ENCODE data around the gene DDX51.

DDX51 gene

DNA sequence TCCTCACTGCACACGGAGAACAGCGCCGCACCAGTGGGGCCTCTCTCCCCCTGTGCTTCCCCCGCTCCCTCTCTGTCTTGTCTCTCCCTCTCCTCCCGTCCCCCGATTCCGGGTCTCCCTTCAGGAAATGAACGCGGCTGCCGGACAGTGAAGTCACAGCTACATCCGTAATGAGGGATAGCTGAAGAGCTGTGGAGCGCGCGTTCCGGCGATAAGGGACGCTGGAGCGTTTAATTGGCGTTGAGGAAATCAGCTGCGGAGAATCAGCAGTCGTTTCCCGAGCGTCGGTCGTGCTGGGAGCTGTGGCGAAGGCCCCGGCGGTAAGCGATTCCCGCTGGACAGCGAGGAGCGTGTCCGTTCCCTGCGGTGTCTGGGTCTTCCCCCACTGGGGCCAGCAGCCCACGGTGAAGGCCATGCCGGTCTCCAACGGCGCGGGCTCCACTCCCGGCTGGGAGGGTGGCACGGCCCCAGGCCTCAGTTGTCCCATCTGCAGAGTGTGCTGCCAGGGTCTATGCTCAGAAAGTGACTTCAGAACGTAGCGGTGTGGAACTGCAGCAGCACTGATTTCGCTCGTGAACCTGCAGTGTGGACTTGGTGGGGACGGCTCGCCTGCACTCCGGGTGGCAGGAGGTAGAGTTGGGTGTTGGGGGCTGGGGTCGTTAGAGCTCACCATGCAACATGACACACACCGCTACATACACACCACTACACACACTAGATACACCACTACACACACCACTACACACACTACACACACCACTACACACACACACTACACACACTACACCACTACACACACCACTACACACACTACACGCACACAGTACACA, 11.0 kb upstream of the DDX51 start:
- DNase-seq, result no peak

DNA sequence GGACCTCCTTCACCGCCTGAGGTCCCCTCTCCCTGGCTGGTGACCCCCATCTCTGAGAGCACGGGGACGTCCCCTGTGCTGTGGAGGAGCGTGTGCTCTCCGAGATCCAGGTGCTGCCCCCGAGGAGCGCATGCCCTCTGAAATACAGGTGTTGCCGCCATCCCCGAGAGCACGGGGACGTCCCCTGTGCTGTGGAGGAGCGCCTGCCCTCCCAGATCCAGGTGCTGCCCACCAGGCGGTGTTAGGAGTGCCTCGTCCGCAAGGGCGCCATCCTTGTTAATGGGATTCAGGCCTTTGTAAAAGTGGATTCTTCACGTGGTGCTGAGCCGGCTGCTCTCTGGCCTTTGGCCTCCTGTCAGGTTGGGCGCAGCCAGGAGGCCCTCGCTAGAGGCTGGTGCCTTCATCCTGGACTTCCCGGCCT, 10.2 kb upstream of the DDX51 start:
- DNase-seq, result no peak

DNA sequence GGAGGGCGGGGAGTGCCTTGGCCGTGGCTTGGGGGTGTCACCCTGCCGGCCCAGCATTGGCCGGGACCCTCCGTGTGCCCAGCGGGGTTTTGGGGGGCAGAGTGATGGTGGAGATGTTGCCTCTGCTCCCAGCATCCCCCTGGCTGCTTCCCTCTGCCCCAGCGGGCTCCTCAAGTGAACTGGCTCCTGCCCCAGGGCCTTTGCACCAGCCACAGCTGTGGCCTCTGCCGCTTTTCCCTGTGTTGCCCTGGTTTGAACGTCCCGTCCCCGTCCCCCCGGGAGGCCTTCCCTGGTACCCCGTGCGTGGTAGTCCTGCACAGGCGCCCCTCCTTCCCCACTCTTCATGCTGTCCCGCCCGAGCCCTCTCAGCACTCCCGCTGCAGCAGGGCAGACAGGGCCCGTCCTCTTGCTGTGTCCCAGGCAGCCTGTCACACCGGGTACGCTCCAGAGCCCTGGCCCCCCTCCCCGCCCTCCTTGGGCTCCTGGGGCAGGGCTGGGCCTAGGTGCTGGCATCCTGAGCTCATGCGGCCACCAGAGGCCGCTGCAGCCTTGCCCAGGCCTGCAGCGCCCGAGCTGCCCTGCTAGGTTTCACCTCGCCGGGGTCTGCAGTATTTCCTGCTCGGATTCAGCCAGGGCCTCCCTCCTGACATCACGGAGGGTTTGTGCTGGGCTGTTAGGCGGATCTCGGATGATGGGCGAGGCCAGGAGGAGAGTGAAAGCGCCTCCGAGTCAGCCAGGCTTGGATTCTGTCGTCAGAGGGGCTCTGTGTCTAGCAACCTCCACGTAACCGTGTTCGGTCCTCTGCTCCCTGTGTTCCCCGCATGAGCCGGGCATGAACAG, 9.6 kb upstream of the DDX51 start:
- peak in 35 of 58 donors; percentile 9 to 60 (median 27) for DNase-seq

DNA sequence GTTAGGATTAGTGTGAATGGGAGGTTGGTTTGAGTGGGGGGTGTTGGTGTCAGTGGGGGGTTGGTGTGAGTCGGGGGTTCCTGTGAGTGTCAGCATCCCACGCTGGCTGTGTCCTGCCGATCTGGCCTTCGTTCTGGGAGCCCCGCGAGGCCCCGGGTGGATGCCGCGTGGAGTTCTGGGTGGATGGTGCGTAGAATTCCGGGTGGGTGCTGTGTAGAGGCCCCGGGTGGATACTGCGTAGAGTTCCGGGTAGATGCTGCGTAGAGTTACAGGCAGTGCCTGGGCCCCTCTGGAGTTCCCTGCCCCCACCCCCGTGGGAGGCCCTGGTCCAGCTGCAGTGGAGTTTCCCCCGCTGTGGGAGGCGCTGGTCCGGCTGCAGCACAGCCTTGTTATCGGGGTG, 8.8 kb upstream of the DDX51 start:
- DNase-seq, result no peak

DNA sequence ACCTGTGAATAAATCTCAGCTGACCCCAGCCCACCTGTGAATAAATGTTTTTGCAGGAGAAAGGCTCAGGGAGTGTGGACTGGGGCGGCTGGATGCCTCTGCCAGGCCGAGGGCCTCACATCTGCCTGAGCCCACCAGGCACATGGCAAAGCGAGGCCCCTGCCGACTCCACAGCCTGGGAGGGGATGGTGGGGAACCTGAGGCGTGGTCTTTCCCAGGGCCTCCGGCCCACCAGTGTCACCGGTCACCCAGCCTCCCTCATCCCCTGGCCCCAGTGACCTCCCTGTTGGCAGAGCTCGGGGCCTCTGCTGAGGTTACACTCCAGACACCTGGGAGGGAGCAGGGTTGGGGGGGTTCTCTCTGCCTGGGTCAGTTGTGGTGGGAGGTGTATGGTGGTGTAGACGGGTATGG, 8.3 kb upstream of the DDX51 start:
- no peak for DNase-seq

DNA sequence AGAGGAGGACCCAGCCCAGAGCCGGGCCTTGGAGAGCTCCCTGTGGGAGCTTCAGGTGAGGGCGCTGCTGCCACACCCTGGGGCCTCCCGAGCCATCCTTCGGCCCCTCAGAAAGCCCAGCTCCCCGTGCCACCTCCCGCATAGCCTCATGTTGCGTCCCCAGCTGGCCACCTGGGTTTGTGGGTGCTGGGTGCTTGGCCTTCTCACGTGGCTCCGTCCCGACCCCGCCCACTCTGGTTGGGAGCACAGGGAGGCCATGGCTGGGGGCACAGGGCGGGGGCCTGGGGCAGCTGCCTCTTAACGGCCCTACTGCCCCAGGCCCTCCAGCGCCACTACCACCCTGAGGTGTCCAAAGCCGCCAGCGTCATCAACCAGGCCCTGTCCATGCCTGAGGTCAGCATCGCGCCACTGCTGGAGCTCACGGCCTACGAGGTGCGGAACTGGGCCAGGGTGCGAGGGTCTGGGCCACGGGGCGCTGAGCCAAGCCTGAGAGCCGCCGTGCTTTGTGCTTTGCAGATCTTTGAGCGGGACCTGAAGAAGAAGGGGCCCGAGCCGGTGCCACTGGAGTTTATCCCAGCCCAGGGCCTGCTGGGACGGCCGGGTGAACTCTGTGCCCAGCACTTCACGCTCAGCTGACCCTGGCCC, 7.8 kb upstream of the DDX51 start:
- DNase-seq, result no peak

DNA sequence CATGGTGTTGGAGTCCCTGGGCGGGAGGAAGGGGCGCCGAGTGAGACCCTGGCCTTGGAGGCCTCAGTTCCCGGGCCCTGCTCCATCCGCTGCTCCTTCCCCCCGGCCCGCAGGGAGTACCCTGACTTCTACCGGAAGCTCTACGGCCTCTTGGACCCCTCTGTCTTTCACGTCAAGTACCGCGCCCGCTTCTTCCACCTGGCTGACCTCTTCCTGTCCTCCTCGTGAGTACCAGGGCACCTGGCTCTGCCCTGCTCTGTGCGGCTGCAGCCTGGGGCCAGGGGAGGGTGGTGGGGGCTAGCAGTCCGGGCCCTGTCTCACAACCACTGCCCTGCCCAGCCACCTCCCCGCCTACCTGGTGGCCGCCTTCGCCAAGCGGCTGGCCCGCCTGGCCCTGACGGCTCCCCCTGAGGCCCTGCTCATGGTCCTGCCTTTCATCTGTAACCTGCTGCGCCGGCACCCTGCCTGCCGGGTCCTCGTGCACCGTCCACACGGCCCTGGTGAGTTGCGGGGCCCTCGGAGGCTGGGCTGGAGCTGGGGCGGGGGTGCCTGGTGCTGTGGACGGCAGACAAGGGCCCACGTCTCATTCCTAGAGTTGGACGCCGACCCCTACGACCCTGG, 7.1 kb upstream of the DDX51 start:
- DNase-seq, result no peak

DNA sequence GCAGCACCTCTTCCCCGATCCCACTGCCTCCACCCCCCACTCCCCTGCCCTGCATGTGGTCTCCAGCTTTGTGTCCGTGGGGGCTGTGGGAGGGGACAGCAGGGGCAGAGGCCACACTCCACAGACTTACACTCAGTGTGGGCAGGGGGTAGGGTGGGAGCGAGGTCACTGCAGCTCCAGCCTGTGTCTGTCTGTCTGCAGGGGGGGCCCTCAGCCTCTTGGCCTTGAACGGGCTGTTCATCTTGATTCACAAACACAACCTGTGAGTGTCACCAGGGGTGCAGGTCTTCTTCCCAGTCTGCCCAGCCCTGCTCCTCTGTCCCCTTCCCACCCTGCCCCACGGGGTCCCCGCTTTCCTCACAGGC, 6.6 kb upstream of the DDX51 start:
- DNase-seq, result no peak

DNA sequence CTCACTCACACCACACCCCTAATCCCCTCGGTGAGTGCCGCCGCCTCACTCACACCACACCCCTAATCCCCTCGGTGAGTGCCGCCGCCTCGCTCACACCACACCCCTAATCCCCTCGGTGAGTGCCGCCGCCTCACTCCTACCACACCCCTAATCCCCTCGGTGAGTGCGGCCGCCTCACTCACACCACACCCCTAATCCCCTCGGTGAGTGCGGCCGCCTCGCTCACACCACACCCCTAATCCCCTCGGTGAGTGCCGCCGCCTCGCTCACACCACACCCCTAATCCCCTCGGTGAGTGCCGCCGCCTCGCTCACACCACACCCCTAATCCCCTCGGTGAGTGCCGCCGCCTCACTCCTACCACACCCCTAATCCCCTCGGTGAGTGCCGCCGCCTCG, 5.4 kb upstream of the DDX51 start:
- DNase-seq, result peak in 6 of 58 donors; percentile 11 to 63 (median 22)

DNA sequence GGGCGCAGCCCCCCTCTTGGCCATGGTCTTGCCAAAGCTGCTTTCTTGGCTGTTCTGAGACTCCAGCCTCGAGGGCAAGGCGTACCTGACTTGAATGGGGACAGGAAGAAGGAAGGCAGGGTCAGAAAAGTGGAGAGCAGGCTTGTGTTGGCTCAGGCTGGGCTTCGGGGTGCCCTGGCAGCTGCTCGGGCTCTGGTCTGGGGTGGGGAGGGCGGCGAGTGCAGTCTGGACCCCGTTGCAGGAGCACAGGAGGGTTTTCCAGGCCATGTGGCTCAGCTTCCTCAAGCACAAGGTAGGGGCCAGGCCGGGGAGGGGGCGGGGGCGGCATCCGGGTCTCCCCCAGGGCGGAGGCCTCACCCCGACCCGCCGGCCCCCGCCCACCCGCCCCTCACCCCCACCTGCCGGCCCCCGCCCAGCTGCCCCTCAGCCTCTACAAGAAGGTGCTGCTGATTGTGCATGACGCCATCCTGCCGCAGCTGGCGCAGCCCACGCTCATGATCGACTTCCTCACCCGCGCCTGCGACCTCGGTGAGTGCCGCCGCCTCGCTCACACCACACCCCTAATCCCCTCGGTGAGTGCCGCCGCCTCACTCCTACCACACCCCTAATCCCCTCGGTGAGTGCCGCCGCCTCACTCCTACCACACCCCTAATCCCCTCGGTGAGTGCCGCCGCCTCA, 4.4 kb upstream of the DDX51 start:
- DNase-seq, result no peak

DNA sequence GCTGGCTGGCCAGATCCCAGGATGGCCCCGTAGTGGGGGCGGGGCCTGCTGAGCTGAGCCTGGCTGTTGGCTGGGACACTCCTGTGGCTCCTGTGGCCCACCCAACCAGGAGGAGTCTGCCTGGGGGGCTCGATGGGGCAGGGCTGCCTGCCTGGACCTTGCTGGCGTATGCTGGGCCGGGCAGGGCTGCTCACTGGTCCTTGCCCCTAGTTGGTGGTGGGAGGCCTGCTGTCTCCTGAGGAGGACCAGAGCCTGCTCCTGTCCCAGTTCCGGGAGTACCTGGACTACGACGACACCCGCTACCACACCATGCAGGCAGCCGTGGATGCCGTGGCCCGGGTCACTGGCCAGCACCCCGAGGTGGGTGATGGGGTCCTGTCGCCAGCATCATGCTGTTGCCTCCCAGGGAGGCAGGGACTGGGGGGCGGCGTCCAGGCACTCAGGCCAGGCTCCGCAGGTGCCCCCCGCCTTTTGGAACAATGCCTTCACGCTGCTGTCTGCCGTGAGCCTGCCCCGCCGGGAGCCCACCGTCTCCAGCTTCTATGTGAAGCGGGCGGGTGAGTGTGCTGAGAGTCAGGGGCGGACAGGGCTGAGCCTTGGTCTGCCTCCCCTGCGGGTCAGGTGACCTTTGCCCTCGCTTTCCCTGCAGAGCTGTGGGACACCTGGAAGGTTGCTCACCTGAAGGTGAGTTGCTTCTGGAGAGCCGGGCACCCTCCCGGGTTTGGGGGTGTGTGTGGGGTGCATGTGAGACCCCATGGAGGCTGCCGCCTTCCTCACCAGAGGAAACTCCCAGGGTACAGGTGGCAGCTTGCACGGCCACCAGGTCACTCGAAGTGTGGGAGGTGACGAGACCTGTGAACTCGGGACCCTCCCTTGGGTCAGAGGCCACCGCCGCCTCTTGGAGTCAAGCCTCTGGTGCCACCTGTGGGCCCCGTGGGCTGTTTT, 3.6 kb upstream of the DDX51 start:
- DNase-seq, result no peak

DNA sequence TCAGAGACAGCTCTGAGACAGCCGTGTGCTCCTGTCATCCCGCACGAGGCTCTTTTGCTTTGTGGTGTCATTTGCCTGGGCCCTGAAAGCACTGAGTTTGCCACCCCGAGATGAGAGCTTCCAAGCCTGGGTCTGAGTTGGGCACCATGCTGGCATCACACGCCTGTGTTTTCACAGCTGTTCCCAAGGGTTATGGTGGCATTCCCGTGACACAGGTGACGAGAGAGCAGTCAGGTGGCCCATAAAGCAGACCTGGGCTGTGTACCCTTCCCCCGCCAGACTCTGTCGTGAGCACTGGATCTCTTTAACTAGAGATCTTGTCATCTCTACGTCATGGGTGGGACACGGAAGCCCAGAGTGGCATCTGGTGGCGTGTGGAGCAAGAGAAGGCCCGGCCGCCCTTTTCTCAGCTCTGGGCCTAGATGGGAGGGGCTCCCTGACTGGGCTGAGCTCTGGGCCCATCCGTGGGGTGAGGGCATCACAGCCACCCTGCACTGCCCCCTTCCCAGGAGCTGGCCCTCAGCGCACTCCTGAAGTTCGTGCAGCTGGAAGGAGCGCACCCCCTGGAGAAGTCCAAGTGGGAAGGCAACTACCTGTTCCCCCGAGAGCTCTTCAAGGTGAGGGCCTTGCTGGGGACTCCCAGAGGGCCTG, 2.8 kb upstream of the DDX51 start:
- no peak for DNase-seq

DNA sequence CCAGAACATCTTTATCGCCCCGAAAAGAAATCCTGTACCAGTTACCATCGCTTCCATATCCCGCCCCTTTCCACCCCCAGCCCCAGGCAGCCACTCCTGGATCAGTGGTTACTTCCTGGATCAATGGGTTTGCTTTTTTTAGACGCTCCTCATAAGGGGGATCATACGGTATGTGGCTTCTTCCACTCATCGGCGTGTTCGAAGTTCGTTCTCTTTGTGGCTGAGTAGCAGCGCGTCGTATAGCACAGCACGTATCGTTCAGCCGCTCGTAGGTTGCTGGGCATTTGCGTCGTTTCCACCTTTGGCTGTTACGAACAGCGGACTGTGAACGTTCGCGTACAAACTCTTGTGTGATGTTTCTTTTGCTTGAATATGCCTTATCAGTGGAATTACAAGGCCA, 2.0 kb upstream of the DDX51 start:
- no peak for DNase-seq

DNA sequence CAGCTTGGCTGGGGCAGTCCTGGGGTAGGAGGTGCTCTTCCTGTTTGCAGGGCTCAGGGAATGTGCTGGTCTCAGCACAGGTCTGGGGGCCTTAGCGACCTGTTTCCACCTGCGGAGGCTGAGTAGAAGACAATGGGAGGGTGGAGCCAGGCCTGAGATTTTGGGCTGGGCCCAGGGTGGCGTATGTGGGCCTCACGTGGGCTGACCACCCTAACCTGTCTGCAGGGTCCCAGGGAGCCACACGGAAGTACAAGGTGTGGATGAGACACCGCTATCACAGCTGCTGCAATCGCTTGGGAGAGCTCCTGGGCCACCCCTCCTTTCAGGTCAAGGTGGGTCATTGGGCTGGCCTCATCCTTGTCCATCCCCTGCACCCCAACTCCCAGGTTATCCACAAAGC, 1.2 kb upstream of the DDX51 start:
- DNase-seq, result no peak

DNA sequence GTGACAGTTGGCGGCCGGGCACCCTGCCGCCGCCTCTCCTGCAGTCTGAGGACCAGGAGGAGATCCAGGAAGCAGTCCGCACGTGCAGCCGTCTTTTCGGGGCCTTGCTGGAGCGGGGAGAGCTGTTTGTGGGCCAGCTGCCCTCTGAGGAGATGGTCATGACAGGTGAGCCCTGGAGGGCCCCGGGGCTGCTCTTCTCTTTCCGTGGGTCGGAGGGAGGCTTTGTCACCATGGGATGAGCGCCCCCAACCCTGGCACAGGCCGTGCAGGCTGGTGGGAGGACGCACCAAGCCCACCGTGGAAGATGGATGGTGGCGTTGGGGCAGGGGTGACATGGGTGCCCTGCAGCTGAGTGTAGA, 670 bp upstream of the DDX51 start:
- no peak for DNase-seq

DNA sequence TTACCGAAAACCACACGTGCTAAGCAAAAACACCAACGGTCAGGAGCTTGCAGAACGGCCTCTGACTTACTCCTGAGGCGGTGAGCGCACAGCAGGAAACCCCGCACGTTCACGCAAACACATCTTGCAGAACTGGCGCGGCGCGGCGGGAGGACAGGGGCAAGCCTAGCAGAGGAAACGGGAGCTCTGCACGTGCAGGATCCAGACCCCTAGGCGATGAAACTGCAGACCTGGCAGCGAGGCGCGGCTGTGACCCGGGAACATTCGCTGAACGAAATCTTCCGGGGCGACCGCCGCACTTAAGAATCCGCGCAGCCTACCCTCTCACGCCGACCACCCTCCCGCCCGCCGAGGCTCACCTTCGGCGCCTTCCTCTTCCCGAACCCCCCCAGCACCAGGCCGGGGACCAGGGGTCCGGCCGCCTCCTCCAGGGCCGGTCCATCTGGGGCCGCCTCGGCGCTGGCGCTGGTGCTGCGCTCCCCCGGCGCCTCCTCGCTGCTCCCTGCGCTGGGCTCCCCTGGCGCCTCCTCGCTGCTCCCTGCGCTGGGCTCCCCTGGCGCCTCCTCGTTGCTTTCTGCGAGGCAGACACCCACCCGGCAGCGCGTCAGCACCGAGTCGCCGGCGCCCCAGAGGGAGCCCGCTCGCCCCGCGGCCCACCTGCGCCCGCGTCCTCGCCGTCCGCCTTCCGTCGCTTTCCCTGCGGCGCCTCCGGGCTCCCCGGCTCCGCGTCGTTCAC, 615 bp downstream of the DDX51 start:
- DNase-seq, result peak in 3 of 58 donors; percentile 19 to 54 (median 34)

DNA sequence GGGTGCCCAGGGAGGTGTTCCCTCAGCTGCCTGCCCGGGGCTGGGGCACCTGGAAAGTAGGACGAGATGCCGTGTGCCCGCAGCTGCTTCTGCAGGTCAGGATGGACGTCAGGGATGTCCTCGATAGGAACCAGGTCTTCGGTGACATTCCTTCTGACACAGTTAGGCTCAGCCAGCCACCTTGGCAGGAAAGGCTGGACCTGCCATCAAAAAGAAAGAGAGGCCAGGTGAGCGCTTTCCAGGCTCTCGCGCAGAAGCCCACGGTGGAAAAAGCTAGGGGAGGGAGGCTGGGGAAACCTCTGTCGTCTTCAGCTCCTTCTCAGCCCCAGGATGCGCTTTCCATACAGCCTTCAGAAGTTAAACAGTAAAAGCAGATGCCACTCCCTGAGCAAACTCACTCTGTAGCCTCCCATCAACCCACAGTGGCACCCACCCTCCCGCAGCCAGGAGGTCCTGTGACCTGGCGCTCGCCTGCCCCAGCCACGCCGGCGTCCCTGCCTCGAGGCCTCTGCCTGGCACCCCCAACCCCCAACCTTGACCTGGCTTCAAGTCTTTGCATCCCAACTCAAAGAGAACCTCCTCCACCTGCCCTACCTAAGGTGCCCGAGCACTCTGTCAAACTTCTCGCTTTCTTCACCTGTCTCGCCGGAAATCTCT, 1.3 kb downstream of the DDX51 start:
- no peak for DNase-seq
